Transverse colon (tissue), 3 donors: Measurements from ENCODE around the gene ZC3H12D.

Experiments used
- CTCF ChIP-seq, 5 experiments: fragments of 200-600 bp in 3 of 5; fragments of 450-650 bp in 2 of 5; sonication (generic) in 3 of 5; IDR thresholded peaks; 1 replicate in 2 of 5; 2 replicates in 3 of 5; pipeline ENCODE4 v1.5.1; 2016 to 2017; ENCODE audit warnings: antibody characterized with exemption in 5 of 5, inconsistent platforms in 3 of 5, mild to moderate bottlenecking in 2 of 5, moderate library complexity in 1 of 5
- EP300 ChIP-seq: sonication (generic); formaldehyde crosslinking; IDR thresholded peaks from one replicate; pipeline ENCODE4 v1.6.1; 2017; ENCODE audit warnings: antibody characterized with exemption, low read depth
- POLR2A ChIP-seq: fragments of 450-650 bp; IDR thresholded peaks from one replicate; pipeline ENCODE4 v1.6.1; 2016; ENCODE audit warnings: antibody characterized with exemption, mild to moderate bottlenecking, moderate library complexity

DNA sequence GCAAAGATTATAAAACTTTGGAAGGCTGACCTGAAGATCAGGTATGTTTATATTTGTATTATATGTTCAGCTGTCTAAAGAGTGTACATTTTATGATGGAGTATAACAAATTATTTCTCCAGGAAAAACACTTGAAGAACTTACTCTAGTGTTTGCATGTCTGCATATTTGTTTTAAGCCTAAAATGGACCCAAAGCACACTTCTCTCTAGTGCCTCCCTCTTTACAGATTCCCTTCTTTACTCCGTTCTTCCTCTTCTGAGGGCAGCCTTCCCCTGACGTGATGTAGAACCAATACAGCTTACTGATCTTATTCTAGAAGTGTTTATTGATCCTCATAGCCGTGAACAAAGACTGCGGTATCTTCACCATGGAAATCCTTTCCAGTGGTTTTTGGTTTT lies 70.8 kb downstream of the ZC3H12D start:
- TF ChIP-seq POLR2A (no peak), CTCF (IDR thresholded peaks at IDR 0.05) (no peak), EP300 (no peak)
